GM10266 (cell line): ENCODE data around the gene TICAM1.

Experiments used
- DNase-seq: peaks from one replicate; pipeline ENCODE4 v3.0.0; 2012; ENCODE audit errors: extremely low spot score
- CTCF ChIP-seq: IDR thresholded peaks from 2 replicates; pipeline ENCODE4 v1.5.1; 2012; ENCODE audit warnings: mild to moderate bottlenecking, low read depth; ENCODE audit not compliant: control insufficient read depth, insufficient read depth; ENCODE audit errors: missing control alignments

Gene TICAM1

GRCh38 chr19:4821265-4821664, 10.2 kb downstream of the TICAM1 start:
- TF ChIP-seq CTCF: no peak
- no peak for DNase-seq

GRCh38 chr19:4817467-4818277, 13.8 kb downstream of the TICAM1 start:
- no peak for DNase-seq
- TF ChIP-seq CTCF: no peak

- DNase-seq: no peak
- TF ChIP-seq CTCF: no peak
These were observed 14.6 kb downstream of the TICAM1 start for GRCh38 chr19:4816950-4817278.

GRCh38 chr19:4816202-4816949, 15.1 kb downstream of the TICAM1 start:
- no peak for DNase-seq
- TF ChIP-seq CTCF: no peak

GRCh38 chr19:4815426-4816201, 15.9 kb downstream of the TICAM1 start:
- no peak for TF ChIP-seq CTCF
- peak; percentile 94 for DNase-seq

- DNase-seq: peak; percentile 19
- TF ChIP-seq CTCF: no peak
These were observed 16.7 kb downstream of the TICAM1 start for GRCh38 chr19:4814625-4815425.
